NCI-H526 treated with DMSO at 0.1 percent for 48 hours (cell line): ENCODE data around the gene PCDHA9.
"Not testable (repeated sequence)": the region's sequence is repeated elsewhere in the genome, so short reads cannot be mapped to it uniquely, and the experiment has no call there.

Experiments used
- DNase-seq: peaks from one replicate; lab custom pipeline; 2025; lab: John Stamatoyannopoulos, UW

PCDHA9 gene

DNA sequence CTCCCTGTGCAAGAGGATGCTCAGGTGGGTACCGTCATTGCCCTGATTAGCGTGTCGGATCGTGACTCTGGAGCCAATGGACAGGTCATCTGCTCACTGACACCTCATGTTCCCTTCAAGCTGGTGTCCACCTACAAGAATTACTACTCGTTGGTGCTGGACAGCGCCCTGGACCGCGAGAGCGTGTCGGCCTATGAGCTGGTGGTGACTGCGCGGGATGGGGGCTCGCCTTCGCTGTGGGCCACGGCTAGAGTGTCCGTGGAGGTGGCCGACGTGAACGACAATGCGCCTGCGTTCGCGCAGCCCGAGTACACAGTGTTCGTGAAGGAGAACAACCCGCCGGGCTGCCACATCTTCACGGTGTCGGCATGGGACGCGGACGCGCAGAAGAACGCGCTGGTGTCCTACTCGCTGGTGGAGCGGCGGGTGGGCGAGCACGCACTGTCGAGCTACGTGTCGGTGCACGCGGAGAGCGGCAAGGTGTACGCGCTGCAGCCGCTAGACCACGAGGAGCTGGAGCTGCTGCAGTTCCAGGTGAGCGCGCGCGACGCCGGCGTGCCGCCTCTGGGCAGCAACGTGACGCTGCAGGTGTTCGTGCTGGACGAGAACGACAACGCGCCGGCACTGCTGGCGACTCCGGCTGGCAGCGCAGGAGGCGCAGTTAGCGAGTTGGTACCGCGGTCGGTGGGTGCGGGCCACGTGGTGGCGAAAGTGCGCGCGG, 28.5 kb downstream of the PCDHA9 start:
- DNase-seq, result not testable (repeated sequence)

GRCh38 chr5:140877262-140877581, 29.0 kb downstream of the PCDHA9 start:
- DNase-seq, result no peak

DNA sequence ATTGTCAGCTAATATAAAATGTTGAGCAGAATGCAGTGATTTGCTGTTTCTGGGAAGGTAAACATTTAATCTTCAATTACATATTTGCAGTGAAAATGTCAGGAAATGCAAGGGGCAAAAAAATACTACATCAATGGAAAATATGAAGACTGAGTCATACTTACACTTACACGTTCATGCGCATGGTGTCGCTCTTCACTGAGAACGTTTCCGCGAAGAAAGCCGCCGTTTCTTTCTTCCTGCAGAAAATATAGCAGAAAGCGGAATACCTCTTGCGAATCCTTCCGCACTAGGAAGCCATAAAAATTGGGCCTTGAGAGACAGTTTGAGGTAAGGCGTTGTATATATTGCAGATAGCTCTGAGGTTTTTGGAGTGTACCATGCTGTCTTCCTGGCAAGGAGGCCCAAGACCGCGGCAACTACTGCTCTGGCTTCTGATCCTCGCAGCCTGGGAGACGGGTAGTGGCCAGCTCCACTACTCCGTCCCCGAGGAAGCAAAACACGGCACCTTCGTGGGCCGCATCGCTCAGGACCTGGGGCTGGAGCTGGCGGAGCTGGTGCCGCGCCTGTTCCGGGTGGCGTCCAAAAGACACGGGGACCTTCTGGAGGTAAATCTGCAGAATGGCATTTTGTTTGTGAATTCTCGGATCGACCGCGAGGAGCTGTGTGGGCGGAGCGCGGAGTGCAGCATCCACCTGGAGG, 33.9 kb downstream of the PCDHA9 start, which contains the start of gene PCDHA13:
TSS of gene PCDHA13 (plus strand) at position 236 of the 702 bp plus-strand sequence. CDS start at position 381, 145 bp downstream.
- DNase-seq, result no peak

DNA sequence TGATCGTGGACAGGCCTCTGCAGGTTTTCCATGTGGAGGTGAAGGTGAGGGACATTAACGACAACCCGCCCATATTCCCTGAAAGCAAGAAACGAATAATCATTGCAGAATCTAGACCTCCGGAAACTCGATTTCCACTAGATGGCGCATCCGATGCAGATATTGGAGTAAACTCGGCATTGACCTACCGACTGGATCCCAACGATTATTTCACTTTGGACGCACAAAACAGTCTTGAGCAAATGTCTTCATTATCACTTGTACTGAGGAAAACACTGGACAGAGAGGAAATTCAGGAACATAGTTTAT, 34.4 kb downstream of the PCDHA9 start:
- peak; percentile 9 for DNase-seq

- no peak for DNase-seq
Observed at GRCh38 chr5:140883373-140883772, 35.2 kb downstream of the PCDHA9 start.

GRCh38 chr5:140883927-140884697, 35.9 kb downstream of the PCDHA9 start:
- DNase-seq, result no peak
